ENCODE results near the gene CCDC88C.

GRCh38 chr14:91321131-91321530 is 96.5 kb downstream of the CCDC88C start:
- TF ChIP-seq, protein P1, sequence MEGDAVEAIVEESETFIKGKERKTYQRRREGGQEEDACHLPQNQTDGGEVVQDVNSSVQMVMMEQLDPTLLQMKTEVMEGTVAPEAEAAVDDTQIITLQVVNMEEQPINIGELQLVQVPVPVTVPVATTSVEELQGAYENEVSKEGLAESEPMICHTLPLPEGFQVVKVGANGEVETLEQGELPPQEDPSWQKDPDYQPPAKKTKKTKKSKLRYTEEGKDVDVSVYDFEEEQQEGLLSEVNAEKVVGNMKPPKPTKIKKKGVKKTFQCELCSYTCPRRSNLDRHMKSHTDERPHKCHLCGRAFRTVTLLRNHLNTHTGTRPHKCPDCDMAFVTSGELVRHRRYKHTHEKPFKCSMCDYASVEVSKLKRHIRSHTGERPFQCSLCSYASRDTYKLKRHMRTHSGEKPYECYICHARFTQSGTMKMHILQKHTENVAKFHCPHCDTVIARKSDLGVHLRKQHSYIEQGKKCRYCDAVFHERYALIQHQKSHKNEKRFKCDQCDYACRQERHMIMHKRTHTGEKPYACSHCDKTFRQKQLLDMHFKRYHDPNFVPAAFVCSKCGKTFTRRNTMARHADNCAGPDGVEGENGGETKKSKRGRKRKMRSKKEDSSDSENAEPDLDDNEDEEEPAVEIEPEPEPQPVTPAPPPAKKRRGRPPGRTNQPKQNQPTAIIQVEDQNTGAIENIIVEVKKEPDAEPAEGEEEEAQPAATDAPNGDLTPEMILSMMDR (IDR thresholded peaks at IDR 0.05), result no peak
- no peak for TF ChIP-seq POLR2A (IDR thresholded peaks at IDR 0.05)
